ENCODE results near the gene OR2L8. TPM values are rescaled to one million over a fixed set of nuclear protein-coding genes. Genes with fewer than 3 reads are reported as not detected.

OR2L8 gene
- total and polyA plus RNA-seq, 2 experiments from 2014 or later = not detected

DNA sequence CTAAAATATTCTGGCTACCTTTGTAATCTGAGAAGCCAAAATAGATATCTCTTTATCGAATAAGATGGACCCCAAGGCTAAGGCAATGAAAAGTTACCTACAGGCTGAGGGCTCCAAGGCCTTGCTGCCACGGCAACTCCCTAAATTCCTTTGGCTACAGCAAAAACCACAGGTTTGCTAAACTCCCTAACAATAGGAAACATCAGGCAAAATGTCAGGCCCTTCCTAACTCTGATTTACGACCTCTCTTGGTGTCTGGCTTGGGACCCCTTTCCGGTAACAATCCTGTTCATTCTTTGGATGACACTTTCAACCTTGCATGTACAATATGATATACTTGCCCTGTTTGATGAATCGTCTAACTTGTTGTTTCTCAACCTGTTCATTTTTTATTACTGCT lies 39.9 kb upstream of the OR2L8 start:
- H3K4me1 Mint-ChIP-seq = peaks cover 14% of the 10 kb centered on the region
- H3K36me3 Mint-ChIP-seq (ENCODE audit: low read depth) = peaks cover 40% of the 10 kb centered on the region
- peaks cover 3% of the 10 kb centered on the region for H3K27me3 Mint-ChIP-seq (ENCODE audit: insufficient read depth, low read depth, poor library complexity)
- no peak overlapping the region for H3K4me3 Mint-ChIP-seq
- Histone ChIP-seq H3K4me2 (peak overlapping the region; percentile 50; the same call in 1 of the 2 replicates), H3K79me2 (replicated peaks; ENCODE audit: insufficient read depth) (no peaks in the 10 kb centered on the region), H3K4me1 (ENCODE audit: insufficient read depth) (peaks cover 20% of the 10 kb centered on the region), H3K36me3 (ENCODE audit: insufficient read depth) (no peaks in the 10 kb centered on the region), H3F3A (replicated peaks; ENCODE audit: low read depth) (0 out of 2 replicates have a peak, but pooled peaks cover 3% of the 10 kb centered on the region), H2AFZ (no peak overlapping the region; the same call in 1 of the 2 replicates), H3K9me2 (ENCODE audit: insufficient read depth) (no peaks in the 10 kb centered on the region), H3K27me3 (ENCODE audit: insufficient read depth) (no peaks in the 10 kb centered on the region), H3K4me3 (no peak overlapping the region), H3K27ac (ENCODE audit: low read depth) (peak overlapping the region; percentile 98; the same call in 1 of the 2 replicates), H4K20me1 (replicated peaks; ENCODE audit: insufficient read depth) (no peaks in the 10 kb centered on the region)
- H3K9me3 Mint-ChIP-seq = peaks cover 90% of the 10 kb centered on the region
- DNase-seq (ENCODE audit: low spot score) = peak; percentile 48
- no peak for TF ChIP-seq STAT1 (IDR thresholded peaks at IDR 0.05; ENCODE audit: unreplicated experiment)
- no peak for TF ChIP-seq CREB1 (CRISPR knock-in tag; IDR thresholded peaks at IDR 0.05; ENCODE audit: low read depth)
- no peak for TF ChIP-seq POLR2AphosphoS5 (IDR thresholded peaks at IDR 0.05; ENCODE audit: low read depth)
- no peak for TF ChIP-seq ZNF331 (CRISPR knock-in tag; IDR thresholded peaks at IDR 0.05; ENCODE audit: low read depth)
- TF ChIP-seq, protein P1, sequence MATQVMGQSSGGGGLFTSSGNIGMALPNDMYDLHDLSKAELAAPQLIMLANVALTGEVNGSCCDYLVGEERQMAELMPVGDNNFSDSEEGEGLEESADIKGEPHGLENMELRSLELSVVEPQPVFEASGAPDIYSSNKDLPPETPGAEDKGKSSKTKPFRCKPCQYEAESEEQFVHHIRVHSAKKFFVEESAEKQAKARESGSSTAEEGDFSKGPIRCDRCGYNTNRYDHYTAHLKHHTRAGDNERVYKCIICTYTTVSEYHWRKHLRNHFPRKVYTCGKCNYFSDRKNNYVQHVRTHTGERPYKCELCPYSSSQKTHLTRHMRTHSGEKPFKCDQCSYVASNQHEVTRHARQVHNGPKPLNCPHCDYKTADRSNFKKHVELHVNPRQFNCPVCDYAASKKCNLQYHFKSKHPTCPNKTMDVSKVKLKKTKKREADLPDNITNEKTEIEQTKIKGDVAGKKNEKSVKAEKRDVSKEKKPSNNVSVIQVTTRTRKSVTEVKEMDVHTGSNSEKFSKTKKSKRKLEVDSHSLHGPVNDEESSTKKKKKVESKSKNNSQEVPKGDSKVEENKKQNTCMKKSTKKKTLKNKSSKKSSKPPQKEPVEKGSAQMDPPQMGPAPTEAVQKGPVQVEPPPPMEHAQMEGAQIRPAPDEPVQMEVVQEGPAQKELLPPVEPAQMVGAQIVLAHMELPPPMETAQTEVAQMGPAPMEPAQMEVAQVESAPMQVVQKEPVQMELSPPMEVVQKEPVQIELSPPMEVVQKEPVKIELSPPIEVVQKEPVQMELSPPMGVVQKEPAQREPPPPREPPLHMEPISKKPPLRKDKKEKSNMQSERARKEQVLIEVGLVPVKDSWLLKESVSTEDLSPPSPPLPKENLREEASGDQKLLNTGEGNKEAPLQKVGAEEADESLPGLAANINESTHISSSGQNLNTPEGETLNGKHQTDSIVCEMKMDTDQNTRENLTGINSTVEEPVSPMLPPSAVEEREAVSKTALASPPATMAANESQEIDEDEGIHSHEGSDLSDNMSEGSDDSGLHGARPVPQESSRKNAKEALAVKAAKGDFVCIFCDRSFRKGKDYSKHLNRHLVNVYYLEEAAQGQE (IDR thresholded peaks at IDR 0.05; ENCODE audit: unreplicated experiment) = no peak
- TF ChIP-seq, protein P2, sequence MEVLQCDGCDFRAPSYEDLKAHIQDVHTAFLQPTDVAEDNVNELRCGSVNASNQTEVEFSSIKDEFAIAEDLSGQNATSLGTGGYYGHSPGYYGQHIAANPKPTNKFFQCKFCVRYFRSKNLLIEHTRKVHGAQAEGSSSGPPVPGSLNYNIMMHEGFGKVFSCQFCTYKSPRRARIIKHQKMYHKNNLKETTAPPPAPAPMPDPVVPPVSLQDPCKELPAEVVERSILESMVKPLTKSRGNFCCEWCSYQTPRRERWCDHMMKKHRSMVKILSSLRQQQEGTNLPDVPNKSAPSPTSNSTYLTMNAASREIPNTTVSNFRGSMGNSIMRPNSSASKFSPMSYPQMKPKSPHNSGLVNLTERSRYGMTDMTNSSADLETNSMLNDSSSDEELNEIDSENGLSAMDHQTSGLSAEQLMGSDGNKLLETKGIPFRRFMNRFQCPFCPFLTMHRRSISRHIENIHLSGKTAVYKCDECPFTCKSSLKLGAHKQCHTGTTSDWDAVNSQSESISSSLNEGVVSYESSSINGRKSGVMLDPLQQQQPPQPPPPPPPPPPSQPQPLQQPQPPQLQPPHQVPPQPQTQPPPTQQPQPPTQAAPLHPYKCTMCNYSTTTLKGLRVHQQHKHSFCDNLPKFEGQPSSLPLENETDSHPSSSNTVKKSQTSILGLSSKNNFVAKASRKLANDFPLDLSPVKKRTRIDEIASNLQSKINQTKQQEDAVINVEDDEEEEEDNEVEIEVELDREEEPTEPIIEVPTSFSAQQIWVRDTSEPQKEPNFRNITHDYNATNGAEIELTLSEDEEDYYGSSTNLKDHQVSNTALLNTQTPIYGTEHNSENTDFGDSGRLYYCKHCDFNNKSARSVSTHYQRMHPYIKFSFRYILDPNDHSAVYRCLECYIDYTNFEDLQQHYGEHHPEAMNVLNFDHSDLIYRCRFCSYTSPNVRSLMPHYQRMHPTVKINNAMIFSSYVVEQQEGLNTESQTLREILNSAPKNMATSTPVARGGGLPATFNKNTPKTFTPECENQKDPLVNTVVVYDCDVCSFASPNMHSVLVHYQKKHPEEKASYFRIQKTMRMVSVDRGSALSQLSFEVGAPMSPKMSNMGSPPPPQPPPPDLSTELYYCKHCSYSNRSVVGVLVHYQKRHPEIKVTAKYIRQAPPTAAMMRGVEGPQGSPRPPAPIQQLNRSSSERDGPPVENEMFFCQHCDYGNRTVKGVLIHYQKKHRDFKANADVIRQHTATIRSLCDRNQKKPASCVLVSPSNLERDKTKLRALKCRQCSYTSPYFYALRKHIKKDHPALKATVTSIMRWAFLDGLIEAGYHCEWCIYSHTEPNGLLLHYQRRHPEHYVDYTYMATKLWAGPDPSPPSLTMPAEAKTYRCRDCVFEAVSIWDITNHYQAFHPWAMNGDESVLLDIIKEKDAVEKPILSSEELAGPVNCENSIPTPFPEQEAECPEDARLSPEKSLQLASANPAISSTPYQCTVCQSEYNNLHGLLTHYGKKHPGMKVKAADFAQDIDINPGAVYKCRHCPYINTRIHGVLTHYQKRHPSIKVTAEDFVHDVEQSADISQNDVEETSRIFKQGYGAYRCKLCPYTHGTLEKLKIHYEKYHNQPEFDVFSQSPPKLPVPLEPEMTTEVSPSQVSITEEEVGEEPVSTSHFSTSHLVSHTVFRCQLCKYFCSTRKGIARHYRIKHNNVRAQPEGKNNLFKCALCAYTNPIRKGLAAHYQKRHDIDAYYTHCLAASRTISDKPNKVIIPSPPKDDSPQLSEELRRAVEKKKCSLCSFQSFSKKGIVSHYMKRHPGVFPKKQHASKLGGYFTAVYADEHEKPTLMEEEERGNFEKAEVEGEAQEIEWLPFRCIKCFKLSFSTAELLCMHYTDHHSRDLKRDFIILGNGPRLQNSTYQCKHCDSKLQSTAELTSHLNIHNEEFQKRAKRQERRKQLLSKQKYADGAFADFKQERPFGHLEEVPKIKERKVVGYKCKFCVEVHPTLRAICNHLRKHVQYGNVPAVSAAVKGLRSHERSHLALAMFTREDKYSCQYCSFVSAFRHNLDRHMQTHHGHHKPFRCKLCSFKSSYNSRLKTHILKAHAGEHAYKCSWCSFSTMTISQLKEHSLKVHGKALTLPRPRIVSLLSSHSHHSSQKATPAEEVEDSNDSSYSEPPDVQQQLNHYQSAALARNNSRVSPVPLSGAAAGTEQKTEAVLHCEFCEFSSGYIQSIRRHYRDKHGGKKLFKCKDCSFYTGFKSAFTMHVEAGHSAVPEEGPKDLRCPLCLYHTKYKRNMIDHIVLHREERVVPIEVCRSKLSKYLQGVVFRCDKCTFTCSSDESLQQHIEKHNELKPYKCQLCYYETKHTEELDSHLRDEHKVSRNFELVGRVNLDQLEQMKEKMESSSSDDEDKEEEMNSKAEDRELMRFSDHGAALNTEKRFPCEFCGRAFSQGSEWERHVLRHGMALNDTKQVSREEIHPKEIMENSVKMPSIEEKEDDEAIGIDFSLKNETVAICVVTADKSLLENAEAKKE (CRISPR knock-in tag; IDR thresholded peaks at IDR 0.05) = no peak
- TF ChIP-seq EZH2phosphoT487 (IDR thresholded peaks at IDR 0.05; ENCODE audit: unreplicated experiment) = no peak
- TF ChIP-seq, protein P3, sequence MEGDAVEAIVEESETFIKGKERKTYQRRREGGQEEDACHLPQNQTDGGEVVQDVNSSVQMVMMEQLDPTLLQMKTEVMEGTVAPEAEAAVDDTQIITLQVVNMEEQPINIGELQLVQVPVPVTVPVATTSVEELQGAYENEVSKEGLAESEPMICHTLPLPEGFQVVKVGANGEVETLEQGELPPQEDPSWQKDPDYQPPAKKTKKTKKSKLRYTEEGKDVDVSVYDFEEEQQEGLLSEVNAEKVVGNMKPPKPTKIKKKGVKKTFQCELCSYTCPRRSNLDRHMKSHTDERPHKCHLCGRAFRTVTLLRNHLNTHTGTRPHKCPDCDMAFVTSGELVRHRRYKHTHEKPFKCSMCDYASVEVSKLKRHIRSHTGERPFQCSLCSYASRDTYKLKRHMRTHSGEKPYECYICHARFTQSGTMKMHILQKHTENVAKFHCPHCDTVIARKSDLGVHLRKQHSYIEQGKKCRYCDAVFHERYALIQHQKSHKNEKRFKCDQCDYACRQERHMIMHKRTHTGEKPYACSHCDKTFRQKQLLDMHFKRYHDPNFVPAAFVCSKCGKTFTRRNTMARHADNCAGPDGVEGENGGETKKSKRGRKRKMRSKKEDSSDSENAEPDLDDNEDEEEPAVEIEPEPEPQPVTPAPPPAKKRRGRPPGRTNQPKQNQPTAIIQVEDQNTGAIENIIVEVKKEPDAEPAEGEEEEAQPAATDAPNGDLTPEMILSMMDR (conservative IDR thresholded peaks at IDR 0.05; ENCODE audit: low read depth in 2 of 2) = no peak
- TF ChIP-seq, protein P4, sequence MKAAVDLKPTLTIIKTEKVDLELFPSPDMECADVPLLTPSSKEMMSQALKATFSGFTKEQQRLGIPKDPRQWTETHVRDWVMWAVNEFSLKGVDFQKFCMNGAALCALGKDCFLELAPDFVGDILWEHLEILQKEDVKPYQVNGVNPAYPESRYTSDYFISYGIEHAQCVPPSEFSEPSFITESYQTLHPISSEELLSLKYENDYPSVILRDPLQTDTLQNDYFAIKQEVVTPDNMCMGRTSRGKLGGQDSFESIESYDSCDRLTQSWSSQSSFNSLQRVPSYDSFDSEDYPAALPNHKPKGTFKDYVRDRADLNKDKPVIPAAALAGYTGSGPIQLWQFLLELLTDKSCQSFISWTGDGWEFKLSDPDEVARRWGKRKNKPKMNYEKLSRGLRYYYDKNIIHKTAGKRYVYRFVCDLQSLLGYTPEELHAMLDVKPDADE (IDR thresholded peaks at IDR 0.05) = no peak
- no peak for TF ChIP-seq EZH2 (IDR thresholded peaks at IDR 0.05; ENCODE audit: low read depth, unreplicated experiment)
- TF ChIP-seq JUNB (IDR thresholded peaks at IDR 0.05; ENCODE audit: unreplicated experiment) = no peak
- TF ChIP-seq ZNF114 (CRISPR knock-in tag; IDR thresholded peaks at IDR 0.05) = no peak
- TF ChIP-seq NANOG (IDR thresholded peaks at IDR 0.05; ENCODE audit: borderline replicate concordance) = no peak
- ATAC-seq = no peak
- no peak overlapping the region for H3K27ac Mint-ChIP-seq
